ENCODE measurements around the gene C1orf167. TPM values are rescaled to one million over a fixed set of nuclear protein-coding genes. Genes with fewer than 3 reads are reported as not detected.

Gene C1orf167
- total and polyA plus RNA-seq, 2 of the 13 experiments (the other 11 are each of a cell fraction or from before 2014, with no cell fraction given): not detected

GRCh38 chr1:11721311-11721710 lies 40.7 kb upstream of the C1orf167 start:
- DNase-seq (ENCODE audit: low spot score) (no peak), FAIRE-seq (no peak), ATAC-seq (no peak)
- no peak overlapping the region for H3K4me3 ChIP-seq (replicated peaks in 1 of 3; ENCODE audit: insufficient read depth in 1 of 3, low read depth in 2 of 3, low read length in 3 of 3)
- H3K4me1 ChIP-seq (ENCODE audit: insufficient read depth, low read length): peaks cover 11% of the 10 kb centered on the region
- intact Hi-C loops (cut with micrococcal nuclease; ENCODE audit: unreplicated experiment): no loop called here
- H3K9ac ChIP-seq (ENCODE audit: insufficient read depth, low read depth, low read length): no peak overlapping the region
- peaks cover 8 to 39% of the 10 kb centered on the region in 2 experiments; a peak in 3 of 5 replicates for H3K27me3 ChIP-seq (ENCODE audit: control insufficient read depth in 1 of 2, insufficient read depth in 2 of 2, low read length in 2 of 2)
- ChIA-PET POLR2A (no interaction called here), CTCF (ENCODE audit: low intra/inter-chr PET ratio, low total read pairs) (no interaction called here)
- no peaks in the 10 kb centered on the region for H3K9me3 ChIP-seq (ENCODE audit: low read length)
- no peaks in the 10 kb centered on the region for H4K20me1 ChIP-seq (ENCODE audit: insufficient read depth, low read length)
- H3K27ac ChIP-seq (ENCODE audit: extremely low read length, insufficient read depth, low read length): no peak overlapping the region
- no peaks in the 10 kb centered on the region for H3K36me3 ChIP-seq (replicated peaks in 1 of 2; ENCODE audit: control insufficient read depth in 1 of 2, insufficient read depth in 2 of 2, low read length in 2 of 2)
- in situ Hi-C loops (cut with HindIII; ENCODE audit: extremely low pct_ligation_motif_present, low pct_unique_long_range_greater_than_20kb): no loop called here
- 5% methylated on average over 4 of the region's 4 CpGs for WGBS (ENCODE audit: low lambda C conversion rate)
- H3K4me2 ChIP-seq (ENCODE audit: low read depth, low read length): no peak overlapping the region
- no TSS peak for BruUV-seq (replicated peaks)
- H3K79me2 ChIP-seq (ENCODE audit: insufficient read depth, low read length): no peaks in the 10 kb centered on the region
- H2AFZ ChIP-seq (ENCODE audit: low read length): no peak overlapping the region
- TF ChIP-seq MIXL1 (CRISPR knock-in tag; IDR thresholded peaks at IDR 0.05) (no peak), ZNF138 (CRISPR knock-in tag; IDR thresholded peaks at IDR 0.05; ENCODE audit: low read depth) (no peak), POGK (CRISPR knock-in tag; conservative IDR thresholded peaks at IDR 0.05) (no peak), BCLAF1 (IDR thresholded peaks at IDR 0.05) (no peak), ZNF383 (CRISPR knock-in tag; IDR thresholded peaks at IDR 0.05; ENCODE audit: borderline replicate concordance) (no peak), FOXK1 (CRISPR knock-in tag; IDR thresholded peaks at IDR 0.05; ENCODE audit: borderline replicate concordance, low read depth) (no peak), GABPB1 (CRISPR knock-in tag; IDR thresholded peaks at IDR 0.05) (no peak), HCFC1 (IDR thresholded peaks at IDR 0.05; ENCODE audit: low read depth, low read length) (no peak), MTA3 (CRISPR knock-in tag; IDR thresholded peaks at IDR 0.05) (no peak), SKIL (CRISPR knock-in tag; IDR thresholded peaks at IDR 0.05; ENCODE audit: borderline replicate concordance) (no peak), ZBTB25 (CRISPR knock-in tag; IDR thresholded peaks at IDR 0.05) (no peak), HES4 (CRISPR knock-in tag; IDR thresholded peaks at IDR 0.05; ENCODE audit: borderline replicate concordance) (no peak), CSRNP1 (CRISPR knock-in tag; IDR thresholded peaks at IDR 0.05) (no peak), CAMTA2 (CRISPR knock-in tag; IDR thresholded peaks at IDR 0.05; ENCODE audit: borderline replicate concordance) (no peak), ZSCAN29 (CRISPR knock-in tag; conservative IDR thresholded peaks at IDR 0.05) (no peak), MAFF (IDR thresholded peaks at IDR 0.05; ENCODE audit: low read depth, low read length) (no peak)

Measured in HepG2 (cell line).